Keratinocyte (primary cell): ENCODE measurements around the gene NTMT1.

ENCODE experiments used
- CTCF ChIP-seq, 3 experiments: IDR thresholded peaks in 1 of 3; conservative IDR thresholded peaks in 1 of 3; optimal IDR thresholded peaks in 1 of 3; 2 replicates in 2 of 3; 3 replicates in 1 of 3; pipeline versions ENCODE3 to v1.5.1; 2011; ENCODE audit warnings: low read length in 3 of 3, mild to moderate bottlenecking in 3 of 3, moderate library complexity in 2 of 3, control low read depth in 1 of 3, inconsistent platforms in 1 of 3; ENCODE audit not compliant: insufficient read depth in 2 of 3; ENCODE audit errors: extremely low read depth in 1 of 3
- EZH2 ChIP-seq: IDR thresholded peaks from one replicate; pipeline ENCODE4 v1.6.1; 2012; ENCODE audit warnings: inconsistent platforms, mild to moderate bottlenecking, low read length, moderate library complexity

GRCh38 chr9:129671519-129671918 is 45.6 kb downstream of the NTMT1 start:
- no peak for TF ChIP-seq CTCF (optimal IDR thresholded peaks at IDR 0.05 in 1 of 3, IDR thresholded peaks at IDR 0.05 in 1 of 3, conservative IDR thresholded peaks at IDR 0.05 in 1 of 3; ENCODE audit: extremely low read depth in 1 of 3, insufficient read depth in 2 of 3, low read length in 3 of 3)
- TF ChIP-seq EZH2 = no peak
